ENCODE data around the gene ATG14.

ATG14 gene

DNA sequence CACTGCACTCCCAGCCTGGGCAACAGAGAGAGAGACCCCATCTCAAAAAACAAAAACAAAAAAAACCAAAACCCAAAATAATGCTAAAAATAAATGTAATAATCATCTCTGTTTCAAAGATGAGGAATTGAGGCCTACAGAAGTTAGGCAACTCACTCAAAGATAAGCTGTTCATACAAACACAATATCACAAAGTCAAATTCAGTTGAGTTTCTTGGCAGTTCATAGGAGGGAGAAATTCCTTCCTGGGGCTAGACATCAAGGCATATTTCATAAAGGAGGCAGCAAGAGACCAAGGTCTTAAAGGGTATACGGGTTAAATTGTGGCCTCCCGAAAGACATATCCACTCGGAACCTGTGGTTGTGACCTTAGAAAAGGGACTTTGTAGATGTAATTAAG is 37.5 kb upstream of the ATG14 start:
- FAIRE-seq (no peak), DNase-seq (ENCODE audit: insufficient read length) (no peak)
- TF ChIP-seq POLR2AphosphoS5 (IDR thresholded peaks at IDR 0.05; ENCODE audit: low read depth, low read length) (no peak), POLR2A (IDR thresholded peaks at IDR 0.05; ENCODE audit: low read depth, low read length) (no peak), TAF1 (IDR thresholded peaks at IDR 0.05; ENCODE audit: borderline replicate concordance, low read depth, low read length) (no peak)

DNA sequence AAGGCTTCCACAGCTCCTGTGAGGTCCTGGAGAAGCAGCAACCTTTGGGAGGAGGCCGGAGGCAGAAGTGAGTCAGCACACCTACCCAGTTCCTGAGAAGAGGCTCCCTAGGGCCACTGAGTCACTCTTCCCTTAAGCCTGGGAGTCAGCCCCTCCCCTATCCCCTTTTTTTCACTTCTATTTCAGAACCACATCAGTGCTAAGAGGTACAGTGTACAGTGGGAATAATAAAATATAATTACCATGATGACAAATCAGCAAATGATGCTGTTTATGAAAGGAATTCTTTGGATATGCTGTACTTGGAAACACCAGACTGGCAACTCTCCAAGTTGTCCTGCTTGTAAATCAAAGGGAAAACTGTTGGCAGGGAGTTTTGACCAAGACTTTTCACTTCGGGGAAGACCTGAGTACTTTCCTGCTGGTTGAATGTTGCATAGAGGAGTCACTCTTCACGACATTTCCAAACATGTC is 36.5 kb upstream of the ATG14 start:
- DNase-seq (ENCODE audit: insufficient read length) (no peak), FAIRE-seq (no peak)
- TF ChIP-seq TAF1 (IDR thresholded peaks at IDR 0.05; ENCODE audit: borderline replicate concordance, low read depth, low read length) (no peak), POLR2AphosphoS5 (IDR thresholded peaks at IDR 0.05; ENCODE audit: low read depth, low read length) (no peak), POLR2A (IDR thresholded peaks at IDR 0.05; ENCODE audit: low read depth, low read length) (no peak)

DNA sequence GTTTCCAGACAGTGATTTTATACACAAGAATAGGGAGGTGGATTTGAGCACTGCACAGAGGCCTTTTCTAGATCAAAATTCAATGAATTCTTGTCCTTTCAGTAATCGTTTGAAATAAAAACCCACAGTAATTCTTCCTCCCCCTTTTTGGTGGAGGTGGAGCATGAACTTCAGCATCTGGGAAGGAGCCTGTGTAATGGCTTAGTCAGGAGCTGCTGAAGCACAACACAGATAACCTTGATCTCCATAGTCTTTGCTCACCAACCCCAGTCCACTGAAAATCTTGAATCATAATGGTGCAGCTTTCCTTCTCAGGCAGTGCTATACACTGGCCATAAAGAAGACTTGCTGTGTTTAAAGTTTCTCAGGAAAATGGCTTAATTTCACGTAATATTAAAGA is 35.2 kb upstream of the ATG14 start:
- TF ChIP-seq POLR2AphosphoS5 (IDR thresholded peaks at IDR 0.05; ENCODE audit: low read depth, low read length) (no peak), POLR2A (IDR thresholded peaks at IDR 0.05; ENCODE audit: low read depth, low read length) (no peak), TAF1 (IDR thresholded peaks at IDR 0.05; ENCODE audit: borderline replicate concordance, low read depth, low read length) (no peak)
- FAIRE-seq, result no peak
- no peak for DNase-seq (ENCODE audit: insufficient read length)

DNA sequence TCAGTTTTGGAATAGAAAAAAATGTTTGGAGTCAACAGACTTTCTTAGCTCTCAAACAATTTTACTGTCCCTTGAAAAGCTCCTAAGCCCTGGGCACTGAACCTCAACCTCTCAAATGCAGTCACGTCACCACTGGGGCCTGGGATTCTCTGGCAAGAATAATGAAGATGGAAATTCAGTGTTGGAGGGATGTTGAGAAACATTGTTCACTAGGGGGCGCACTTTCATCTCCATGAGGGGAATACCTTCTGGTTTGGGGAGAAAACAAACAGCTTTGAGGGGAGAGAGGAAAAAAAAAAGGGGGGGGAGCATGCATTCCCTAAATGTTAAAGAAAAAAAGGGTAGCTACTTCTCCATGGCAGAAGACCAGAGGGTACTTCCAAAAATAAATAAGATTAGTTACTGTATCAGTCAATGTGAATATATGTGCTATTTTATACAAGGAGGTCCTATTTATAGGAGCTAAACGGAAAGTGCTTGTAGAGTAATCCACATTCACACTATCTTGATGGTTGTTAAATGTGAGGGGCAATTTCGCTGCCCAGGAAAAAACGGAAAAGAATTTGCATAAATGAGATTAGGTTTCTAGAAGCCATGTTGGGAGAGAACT is 34.6 kb upstream of the ATG14 start:
- TF ChIP-seq POLR2A (IDR thresholded peaks at IDR 0.05; ENCODE audit: low read depth, low read length), result no peak
- TF ChIP-seq TAF1 (IDR thresholded peaks at IDR 0.05; ENCODE audit: borderline replicate concordance, low read depth, low read length), result no peak
- no peak for TF ChIP-seq POLR2AphosphoS5 (IDR thresholded peaks at IDR 0.05; ENCODE audit: low read depth, low read length)
- DNase-seq (ENCODE audit: insufficient read length), result no peak
- peak; percentile 58 for FAIRE-seq

DNA sequence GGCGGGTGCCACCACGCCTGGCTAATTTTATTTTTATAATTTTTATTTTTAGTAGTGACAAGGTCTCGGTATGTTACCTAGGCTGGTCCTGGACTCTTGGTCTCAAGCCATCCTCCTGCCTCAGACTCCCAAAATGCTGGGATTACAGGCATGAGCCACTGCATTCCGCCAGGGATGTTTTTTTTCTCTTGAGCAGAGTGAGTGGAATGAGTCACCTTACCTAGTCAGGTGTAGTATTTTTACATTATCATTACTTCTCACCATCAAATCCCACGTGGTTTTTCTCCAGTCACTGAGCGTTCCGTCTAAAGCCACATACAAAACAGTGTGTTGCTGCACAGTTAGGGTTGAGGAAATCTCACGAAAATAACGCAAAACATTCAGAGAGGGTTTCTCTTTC is 29.7 kb upstream of the ATG14 start:
- TF ChIP-seq POLR2AphosphoS5 (IDR thresholded peaks at IDR 0.05; ENCODE audit: low read depth, low read length), result no peak
- no peak for FAIRE-seq

DNA sequence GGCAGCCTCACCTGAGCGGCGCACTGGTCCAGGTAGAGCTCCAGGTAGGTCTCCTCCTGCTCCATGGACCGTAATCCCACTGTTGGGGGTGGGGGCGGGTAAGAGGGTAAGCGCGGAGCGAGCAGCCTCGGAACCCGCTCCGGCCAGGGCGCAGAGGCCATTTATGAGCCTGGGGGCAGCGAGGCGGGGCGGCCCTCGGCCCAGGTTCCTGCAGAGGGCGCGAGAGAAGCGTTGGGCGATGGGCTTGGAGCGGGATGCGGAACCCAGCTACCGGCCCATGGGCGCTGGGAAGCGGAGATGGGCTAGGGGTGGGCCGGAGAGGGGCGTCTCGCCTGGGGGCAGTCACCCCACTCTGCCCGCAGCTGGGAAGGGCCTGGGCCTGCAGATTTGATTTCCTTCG is 28.8 kb upstream of the ATG14 start, which contains the start of gene TBPL2:
Gene TBPL2 (minus strand): TSS at position 232 of the 400 bp plus-strand sequence. CDS start 167 bp downstream, at position 65.
- no peak for TF ChIP-seq POLR2A (IDR thresholded peaks at IDR 0.05; ENCODE audit: low read depth, low read length)
- TF ChIP-seq TAF1 (IDR thresholded peaks at IDR 0.05; ENCODE audit: borderline replicate concordance, low read depth, low read length), result no peak
- TF ChIP-seq POLR2AphosphoS5 (IDR thresholded peaks at IDR 0.05; ENCODE audit: low read depth, low read length), result no peak
- FAIRE-seq, result no peak

More for the DNA sequence above, 29.7 kb upstream of the ATG14 start:
- DNase-seq (ENCODE audit: insufficient read length), result no peak

DNA sequence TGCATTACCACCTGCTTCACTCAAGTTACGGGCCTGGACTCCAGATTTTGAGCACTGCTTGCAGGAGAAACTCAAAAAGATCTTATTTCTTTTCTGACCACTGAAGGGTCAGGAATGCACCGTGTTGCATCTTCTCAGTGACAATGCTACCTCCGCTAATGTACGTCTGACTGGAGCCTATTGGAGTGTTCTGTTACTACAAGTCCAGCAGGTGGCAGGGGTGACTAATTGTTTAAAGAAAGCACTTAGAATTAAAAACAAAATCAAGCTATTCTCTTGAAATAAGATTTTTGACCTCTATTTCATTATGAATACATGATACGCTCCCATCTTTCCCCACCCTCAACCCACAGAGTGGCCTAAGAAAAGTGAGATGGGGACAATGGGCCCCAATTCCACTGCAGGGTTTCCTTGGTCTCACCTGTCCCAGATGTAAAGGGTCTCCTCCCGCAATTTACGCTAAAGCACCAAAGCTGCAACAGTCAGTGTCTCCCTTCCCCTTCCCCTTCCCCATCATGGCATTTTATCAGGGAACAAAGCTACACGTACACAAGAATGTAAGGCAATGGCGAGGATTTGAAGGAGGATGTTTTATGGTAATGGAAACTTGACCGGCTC is 26.5 kb upstream of the ATG14 start:
- no peak for FAIRE-seq
- no peak for TF ChIP-seq POLR2A (IDR thresholded peaks at IDR 0.05; ENCODE audit: low read depth, low read length)
- TF ChIP-seq POLR2AphosphoS5 (IDR thresholded peaks at IDR 0.05; ENCODE audit: low read depth, low read length), result no peak
- TF ChIP-seq TAF1 (IDR thresholded peaks at IDR 0.05; ENCODE audit: borderline replicate concordance, low read depth, low read length), result no peak
- DNase-seq (ENCODE audit: insufficient read length), result no peak

More for the DNA sequence above, 28.8 kb upstream of the ATG14 start, which contains the start of gene TBPL2:
- DNase-seq (ENCODE audit: insufficient read length), result no peak

DNA sequence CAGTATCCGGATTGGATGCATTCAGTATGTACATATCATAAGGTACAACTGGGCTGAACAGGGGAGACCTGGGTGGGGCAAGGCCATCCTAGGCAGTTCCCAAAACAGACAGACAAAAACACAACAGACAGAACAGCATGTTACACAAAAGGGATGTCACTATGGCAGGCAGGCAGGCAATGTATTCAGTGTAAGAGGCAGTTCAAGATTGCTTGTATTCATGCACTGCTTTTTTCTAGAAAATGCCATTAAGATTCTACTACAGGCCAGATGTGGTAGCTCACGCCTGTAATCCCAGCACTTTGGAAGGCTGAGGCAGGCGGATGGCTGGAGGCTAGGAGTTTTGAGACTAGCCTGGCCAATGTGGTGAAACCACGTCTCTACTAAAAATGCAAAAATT is 25.3 kb upstream of the ATG14 start:
- TF ChIP-seq TAF1 (IDR thresholded peaks at IDR 0.05; ENCODE audit: borderline replicate concordance, low read depth, low read length), result no peak
- no peak for TF ChIP-seq POLR2A (IDR thresholded peaks at IDR 0.05; ENCODE audit: low read depth, low read length)
- no peak for TF ChIP-seq POLR2AphosphoS5 (IDR thresholded peaks at IDR 0.05; ENCODE audit: low read depth, low read length)
- DNase-seq (ENCODE audit: insufficient read length), result no peak
- no peak for FAIRE-seq

DNA sequence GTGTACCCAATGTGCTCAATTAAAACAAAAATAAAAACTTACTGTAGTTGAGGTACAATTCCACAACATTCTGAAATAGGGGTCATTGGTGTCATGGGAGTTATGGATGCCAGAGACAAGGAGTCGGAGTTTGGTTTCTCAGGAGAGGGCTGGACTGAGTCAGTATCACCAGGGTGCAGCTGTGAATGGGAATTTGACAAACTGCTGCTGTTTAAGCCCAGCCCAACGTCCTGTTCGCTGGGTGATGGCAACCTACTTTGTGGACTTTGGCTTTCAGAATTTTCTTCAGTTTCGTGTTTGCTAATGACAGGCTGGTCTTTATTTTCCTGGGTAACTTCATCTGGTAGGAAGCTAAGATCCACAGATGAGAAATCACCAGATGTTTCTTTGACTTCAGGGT is 24.9 kb upstream of the ATG14 start:
- no peak for DNase-seq (ENCODE audit: insufficient read length)
- TF ChIP-seq POLR2AphosphoS5 (IDR thresholded peaks at IDR 0.05; ENCODE audit: low read depth, low read length), result no peak
- no peak for TF ChIP-seq POLR2A (IDR thresholded peaks at IDR 0.05; ENCODE audit: low read depth, low read length)
- no peak for TF ChIP-seq TAF1 (IDR thresholded peaks at IDR 0.05; ENCODE audit: borderline replicate concordance, low read depth, low read length)
- no peak for FAIRE-seq

DNA sequence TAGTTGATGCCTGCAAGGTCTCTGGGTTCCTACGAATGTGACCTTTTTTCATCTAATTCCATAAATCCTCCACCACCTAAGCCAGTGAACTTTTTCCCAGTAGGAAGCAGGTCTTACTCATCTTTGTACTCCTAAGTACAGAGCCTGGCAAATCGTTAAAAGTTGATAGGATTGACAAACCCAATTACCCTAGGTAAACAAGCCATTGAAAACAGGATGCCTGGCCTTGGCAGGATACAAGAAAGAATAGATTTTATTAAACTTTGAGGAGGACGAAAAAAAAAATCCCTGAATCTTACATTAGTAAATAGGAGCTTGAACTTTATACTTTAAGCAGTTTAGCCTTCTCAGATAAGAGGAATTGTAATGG is 23.2 kb upstream of the ATG14 start:
- FAIRE-seq, result no peak
- TF ChIP-seq TAF1 (IDR thresholded peaks at IDR 0.05; ENCODE audit: borderline replicate concordance, low read depth, low read length) (no peak), POLR2A (IDR thresholded peaks at IDR 0.05; ENCODE audit: low read depth, low read length) (no peak), POLR2AphosphoS5 (IDR thresholded peaks at IDR 0.05; ENCODE audit: low read depth, low read length) (no peak)
- DNase-seq (ENCODE audit: insufficient read length), result no peak

DNA sequence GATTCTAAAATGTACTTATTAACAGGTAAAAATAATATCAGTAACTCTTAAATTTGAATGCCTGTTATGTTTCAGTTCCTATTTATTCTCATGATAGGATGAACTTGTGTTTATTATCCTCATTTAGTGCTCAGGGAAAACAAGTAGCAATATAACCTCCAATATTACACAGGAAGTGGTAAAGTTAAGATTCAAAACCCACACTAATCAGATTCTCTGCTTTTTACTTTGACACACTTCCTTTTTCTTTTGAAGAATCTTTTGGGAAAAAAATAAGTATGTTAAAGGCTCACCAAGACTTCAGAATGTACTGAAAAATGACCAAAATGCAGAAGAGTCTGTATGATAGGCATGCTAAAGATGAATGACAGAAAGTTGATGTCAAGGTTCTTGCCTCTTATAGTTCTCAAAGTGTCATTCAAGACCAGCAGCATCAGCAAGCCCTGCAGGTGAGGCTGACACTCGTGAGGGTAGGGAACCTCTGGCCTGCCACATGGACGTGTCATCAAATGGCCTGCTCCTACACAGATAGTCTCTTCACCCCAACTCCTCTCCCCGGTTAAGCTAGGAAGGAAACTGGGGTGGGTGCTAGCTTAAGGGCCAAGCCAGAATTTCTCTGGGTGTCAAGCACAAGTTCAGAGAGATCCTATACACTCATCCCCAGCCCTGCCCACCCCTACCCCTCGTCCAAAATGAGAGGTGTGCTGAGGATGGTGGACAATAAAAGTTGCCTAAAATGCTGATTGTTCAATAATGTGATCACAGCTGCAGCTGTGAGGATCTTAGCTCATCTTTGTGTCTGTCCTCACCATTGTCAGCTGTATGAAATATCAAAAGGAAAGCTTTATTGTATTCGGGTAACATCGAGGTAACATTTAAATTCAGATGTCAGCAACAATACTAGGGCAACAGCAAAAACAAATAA is 22.5 kb upstream of the ATG14 start:
- FAIRE-seq, result peak; percentile 17
- TF ChIP-seq TAF1 (IDR thresholded peaks at IDR 0.05; ENCODE audit: borderline replicate concordance, low read depth, low read length) (no peak), POLR2AphosphoS5 (IDR thresholded peaks at IDR 0.05; ENCODE audit: low read depth, low read length) (no peak), POLR2A (IDR thresholded peaks at IDR 0.05; ENCODE audit: low read depth, low read length) (no peak)

More for the DNA sequence above, 22.5 kb upstream of the ATG14 start:
- no peak for DNase-seq (ENCODE audit: insufficient read length)

Measured in GM12892 (cell line).